ENCODE measurements around the gene KIAA0753.

Gene KIAA0753

DNA sequence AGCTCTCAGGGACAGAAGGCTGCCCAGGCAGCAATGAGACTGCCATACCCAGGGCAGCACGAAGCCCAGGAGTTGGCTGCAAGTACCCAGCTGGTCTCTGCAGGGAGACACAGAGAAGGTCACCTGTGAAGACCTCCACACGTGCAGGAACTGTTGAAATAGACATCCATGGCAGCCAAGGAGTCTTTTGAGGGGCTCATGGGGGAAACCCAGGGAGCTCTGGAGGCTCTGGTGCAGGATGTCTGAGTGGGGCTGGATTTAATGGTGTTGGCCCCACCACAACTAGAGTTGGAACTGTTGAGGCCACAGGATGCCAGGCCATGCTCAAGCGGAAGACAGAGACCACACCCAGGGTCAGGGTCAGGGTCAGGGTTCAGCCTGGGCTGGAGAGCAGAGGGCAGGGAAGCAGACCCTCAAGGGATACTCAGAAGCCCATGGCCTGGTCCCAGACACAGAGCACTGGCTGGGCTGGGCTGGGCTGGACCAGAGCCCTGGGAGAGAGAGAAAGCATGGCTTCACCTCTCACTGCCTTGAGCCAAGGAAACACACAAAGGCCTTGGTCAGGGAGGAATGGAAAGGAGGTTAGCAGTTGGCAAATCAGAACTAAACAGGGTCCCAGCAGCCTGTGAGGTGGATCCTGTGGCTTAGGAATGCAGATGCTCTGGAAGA is 105.5 kb downstream of the KIAA0753 start:
- Histone ChIP-seq H3K27ac (ENCODE audit: low read depth, low read length) (no peak overlapping the region), H3K36me3 (ENCODE audit: insufficient read depth, low read length) (no peaks in the 10 kb centered on the region), H3K79me2 (ENCODE audit: control insufficient read depth, insufficient read depth, low read length, unreplicated experiment) (no peaks in the 10 kb centered on the region)

GRCh38 chr17:6532441-6532885 is 108.0 kb downstream of the KIAA0753 start:
- H3K27ac ChIP-seq (ENCODE audit: low read depth, low read length): no peak overlapping the region
- no peak overlapping the region for H3K4me3 ChIP-seq (ENCODE audit: low read depth, low read length)
- peaks cover 7% of the 10 kb centered on the region; the same call in 1 of the 2 replicates for H3K27me3 ChIP-seq (ENCODE audit: insufficient read depth, low read length)
- no peaks in the 10 kb centered on the region for H3K79me2 ChIP-seq (ENCODE audit: control insufficient read depth, insufficient read depth, low read length, unreplicated experiment)
- no peak overlapping the region for H2AFZ ChIP-seq (ENCODE audit: low read length, unreplicated experiment)
- H3K36me3 ChIP-seq (ENCODE audit: insufficient read depth, low read length): no peaks in the 10 kb centered on the region
- no peaks in the 10 kb centered on the region for H3K4me1 ChIP-seq (ENCODE audit: control insufficient read depth, insufficient read depth, low read length, unreplicated experiment)

More for the DNA sequence above, 105.5 kb downstream of the KIAA0753 start:
- Histone ChIP-seq H3K4me3 (ENCODE audit: low read depth, low read length) (no peak overlapping the region), H3K4me1 (ENCODE audit: control insufficient read depth, insufficient read depth, low read length, unreplicated experiment) (no peaks in the 10 kb centered on the region), H2AFZ (ENCODE audit: low read length, unreplicated experiment) (no peak overlapping the region), H3K27me3 (ENCODE audit: insufficient read depth, low read length) (peaks cover 9% of the 10 kb centered on the region; the same call in 1 of the 2 replicates)

- Histone ChIP-seq H3K27me3 (ENCODE audit: insufficient read depth, low read length) (peaks cover 7% of the 10 kb centered on the region; the same call in 1 of the 2 replicates), H3K4me3 (ENCODE audit: low read depth, low read length) (no peak overlapping the region), H2AFZ (ENCODE audit: low read length, unreplicated experiment) (no peak overlapping the region), H3K27ac (ENCODE audit: low read depth, low read length) (no peak overlapping the region), H3K4me1 (ENCODE audit: control insufficient read depth, insufficient read depth, low read length, unreplicated experiment) (no peaks in the 10 kb centered on the region), H3K36me3 (ENCODE audit: insufficient read depth, low read length) (no peaks in the 10 kb centered on the region), H3K79me2 (ENCODE audit: control insufficient read depth, insufficient read depth, low read length, unreplicated experiment) (no peaks in the 10 kb centered on the region)
These were observed 108.9 kb downstream of the KIAA0753 start for GRCh38 chr17:6531575-6531974.

- no peak overlapping the region for H3K4me3 ChIP-seq (ENCODE audit: low read depth, low read length)
- no peaks in the 10 kb centered on the region for H3K4me1 ChIP-seq (ENCODE audit: control insufficient read depth, insufficient read depth, low read length, unreplicated experiment)
- H3K27ac ChIP-seq (ENCODE audit: low read depth, low read length): no peak overlapping the region
- no peak overlapping the region for H2AFZ ChIP-seq (ENCODE audit: low read length, unreplicated experiment)
- peaks cover 7% of the 10 kb centered on the region; the same call in 1 of the 2 replicates for H3K27me3 ChIP-seq (ENCODE audit: insufficient read depth, low read length)
- H3K79me2 ChIP-seq (ENCODE audit: control insufficient read depth, insufficient read depth, low read length, unreplicated experiment): no peaks in the 10 kb centered on the region
- H3K36me3 ChIP-seq (ENCODE audit: insufficient read depth, low read length): no peaks in the 10 kb centered on the region
These were observed 110.1 kb downstream of the KIAA0753 start for GRCh38 chr17:6530324-6530920.

DNA sequence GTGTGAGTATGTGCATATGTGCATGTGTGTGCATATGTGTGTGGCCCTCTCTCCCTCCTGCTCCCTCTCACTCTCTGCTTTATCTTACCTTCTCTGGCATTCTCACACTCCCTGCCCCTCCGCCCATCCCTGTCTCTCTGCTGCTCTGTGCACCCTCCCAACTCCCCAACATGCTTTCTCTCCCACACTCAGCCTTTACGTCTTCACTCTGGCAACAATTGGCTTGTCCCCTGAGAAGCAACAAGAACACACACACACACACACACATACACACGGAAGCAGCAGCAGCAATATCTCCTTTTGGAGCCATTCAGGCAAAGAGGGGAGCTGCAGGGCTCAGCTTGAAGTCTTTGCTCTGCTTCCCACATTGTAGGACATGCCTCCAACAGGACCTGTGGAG is 112.0 kb downstream of the KIAA0753 start:
- no peak overlapping the region for H3K27ac ChIP-seq (ENCODE audit: low read depth, low read length)
- H3K4me1 ChIP-seq (ENCODE audit: control insufficient read depth, insufficient read depth, low read length, unreplicated experiment): peaks cover 3% of the 10 kb centered on the region
- no peak overlapping the region for H3K4me3 ChIP-seq (ENCODE audit: low read depth, low read length)
- H3K36me3 ChIP-seq (ENCODE audit: insufficient read depth, low read length): no peaks in the 10 kb centered on the region
- peaks cover 7% of the 10 kb centered on the region; the same call in 1 of the 2 replicates for H3K27me3 ChIP-seq (ENCODE audit: insufficient read depth, low read length)
- H2AFZ ChIP-seq (ENCODE audit: low read length, unreplicated experiment): no peak overlapping the region
- no peaks in the 10 kb centered on the region for H3K79me2 ChIP-seq (ENCODE audit: control insufficient read depth, insufficient read depth, low read length, unreplicated experiment)
